Stimulated activated naive CD4-positive, alpha-beta T cell treated with Interleukin-2 at 50 U/mL for 16 hours (primary cell): Measurements from ENCODE around the gene TRMO.

Experiments used
- DNase-seq: peaks from one replicate; lab custom pipeline; 2025; lab: John Stamatoyannopoulos, UW

The TRMO gene

DNA sequence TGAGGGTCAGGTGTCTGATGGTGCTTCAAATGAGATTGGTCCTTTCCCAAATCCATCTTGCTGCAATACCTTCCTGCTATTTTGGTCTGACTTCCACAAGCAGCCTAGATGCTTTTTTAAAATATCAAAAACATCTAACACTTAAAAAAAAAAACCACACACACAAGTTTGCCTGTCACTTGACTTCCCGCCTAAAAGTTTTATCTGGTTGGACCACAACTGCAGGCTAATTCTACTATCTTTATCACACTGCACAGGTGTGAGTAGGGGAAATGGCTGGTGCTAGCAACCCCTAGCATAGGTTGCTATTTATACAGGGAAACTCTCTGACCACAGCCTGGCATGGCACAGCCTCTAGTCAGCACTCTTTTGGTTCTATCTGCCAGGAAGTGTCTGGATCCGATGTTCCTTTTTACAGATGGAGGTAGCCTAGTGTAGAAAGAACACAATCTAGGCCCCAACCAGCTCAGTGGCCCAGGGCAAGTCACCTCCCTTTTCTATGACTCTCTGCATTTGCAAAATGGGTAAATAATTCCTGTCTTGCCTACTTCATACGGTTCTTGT lies 15.9 kb upstream of the TRMO start, which contains the start of gene HEMGN:
Gene HEMGN (minus strand): TSS at position 92 of the 564 bp plus-strand sequence. CDS start 36 bp downstream, at position 56.
- DNase-seq: no peak

DNA sequence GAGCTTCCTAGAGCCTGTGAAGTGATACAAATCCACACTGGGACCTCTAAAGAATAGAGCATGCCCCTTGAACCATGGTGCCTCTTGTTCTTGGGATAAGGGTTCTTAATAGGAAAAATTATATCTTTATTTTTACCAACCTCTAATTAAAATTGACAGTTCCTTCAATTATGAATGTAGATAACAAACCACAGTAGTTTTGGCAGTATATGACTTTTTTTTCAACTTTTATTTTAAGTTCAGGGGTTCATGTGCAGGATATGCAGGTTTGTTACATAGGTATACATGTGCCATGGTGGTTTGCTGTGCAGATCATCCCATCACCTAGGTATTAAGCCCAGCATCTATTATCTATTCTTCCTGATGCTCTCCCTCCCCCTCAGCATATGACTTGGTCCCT lies 14.7 kb upstream of the TRMO start:
- DNase-seq: no peak

DNA sequence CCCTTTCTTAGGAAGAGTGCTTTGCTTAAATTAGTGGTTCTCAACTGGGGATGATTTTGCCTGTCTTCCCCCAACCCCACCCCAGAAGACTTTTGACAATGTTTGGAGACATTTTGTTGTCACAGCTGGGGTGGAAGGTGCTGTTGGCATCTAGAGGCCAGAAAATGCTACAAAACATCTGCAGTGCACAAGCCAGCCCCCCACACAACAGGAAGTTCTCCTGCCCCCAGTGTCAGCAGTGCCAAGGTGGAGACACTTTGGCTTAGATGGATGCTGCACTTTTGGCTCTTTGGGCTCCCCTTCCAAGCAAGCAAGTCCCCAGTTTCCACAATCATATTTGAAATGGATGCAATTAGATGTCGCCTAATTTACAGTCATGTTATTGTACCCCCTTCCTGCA lies 13.0 kb upstream of the TRMO start:
- no peak for DNase-seq

DNA sequence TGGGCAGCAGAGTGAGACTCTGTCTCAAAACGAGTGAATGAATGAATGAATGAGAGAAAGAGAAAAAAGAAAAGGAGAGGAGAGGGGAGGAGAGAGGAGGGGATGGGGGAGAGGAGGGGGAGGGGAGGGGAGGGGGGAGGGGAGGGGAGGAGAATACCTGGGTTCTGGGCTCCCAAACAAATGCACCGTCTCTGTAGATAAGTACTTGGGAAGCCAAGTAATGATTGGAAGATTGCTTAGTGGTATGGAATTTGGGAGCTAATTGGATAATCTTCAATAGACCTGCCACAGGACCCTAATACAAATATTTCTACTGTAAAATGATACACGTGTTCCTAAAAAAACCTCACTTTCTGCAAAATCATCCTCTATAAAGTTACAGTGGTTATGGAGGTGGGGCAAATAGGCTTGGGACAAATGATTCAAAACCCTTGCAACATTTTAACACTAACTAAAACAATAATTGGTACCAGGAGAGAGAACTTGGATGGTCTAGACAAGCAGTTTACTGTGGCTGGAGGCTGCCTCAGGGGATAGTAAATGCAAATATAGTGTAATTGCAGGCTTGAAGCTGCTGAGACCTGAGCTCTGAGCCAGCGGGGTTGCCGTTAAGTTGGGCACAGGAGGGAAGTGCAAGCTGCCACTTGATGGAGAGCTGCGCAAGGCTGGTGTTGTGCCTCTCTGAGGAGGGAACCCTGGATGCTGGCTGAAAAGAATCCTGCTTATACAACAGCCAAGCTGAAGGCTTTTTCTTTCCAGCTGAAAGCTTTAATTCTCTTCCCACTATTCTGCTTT lies 12.2 kb upstream of the TRMO start:
- DNase-seq: no peak

DNA sequence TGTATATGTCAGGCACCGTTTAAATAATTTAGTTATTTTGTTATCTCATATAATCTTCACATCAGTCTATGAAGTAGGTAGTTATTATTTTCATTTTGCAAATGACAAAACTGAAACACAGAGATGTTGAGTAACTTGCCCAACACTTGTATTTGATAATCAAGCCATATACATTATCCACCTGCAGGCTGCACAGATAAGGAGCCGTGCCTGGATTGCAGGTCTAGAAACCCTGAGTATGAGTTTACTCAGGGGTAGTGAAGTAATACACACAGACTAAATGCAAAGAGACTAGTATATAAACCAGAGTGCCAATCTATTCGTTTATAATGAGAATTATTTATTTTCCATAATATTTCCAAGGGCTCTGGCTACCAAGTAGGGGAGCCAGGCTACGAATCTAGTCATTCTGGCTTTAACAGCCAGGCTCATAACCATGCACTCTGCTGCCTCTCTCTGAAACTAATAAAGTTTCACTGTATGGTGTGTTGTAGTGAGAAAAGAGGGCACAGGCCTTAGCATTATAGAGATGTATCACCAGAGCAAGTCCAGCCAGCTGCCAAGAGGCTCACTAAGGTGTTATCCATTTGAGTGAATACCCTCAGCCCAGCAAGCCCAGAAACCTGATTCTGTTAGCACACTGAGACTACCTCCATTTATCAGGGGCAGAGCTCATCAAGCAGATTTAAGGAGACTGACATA lies 11.1 kb upstream of the TRMO start:
- DNase-seq: no peak

DNA sequence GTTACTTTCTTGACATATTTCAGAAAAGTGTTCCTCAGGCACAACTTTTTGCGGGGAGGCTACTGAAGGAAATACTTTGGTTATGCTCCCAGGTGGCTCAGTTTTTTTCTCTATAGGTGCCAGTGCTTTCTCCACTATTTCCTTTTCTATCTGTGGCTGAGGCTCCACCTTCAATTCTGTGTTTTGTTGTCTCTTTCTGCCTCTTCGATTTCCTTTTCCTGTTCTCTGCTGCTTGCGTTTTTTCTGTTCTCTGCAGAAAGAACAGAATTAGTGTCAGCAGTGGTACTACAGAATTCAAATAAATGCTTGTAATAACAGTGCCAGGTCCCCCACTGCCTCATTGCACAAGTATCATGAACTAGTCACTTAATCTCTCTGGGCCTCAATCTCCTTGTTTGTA lies 8.7 kb upstream of the TRMO start:
- DNase-seq: no peak

DNA sequence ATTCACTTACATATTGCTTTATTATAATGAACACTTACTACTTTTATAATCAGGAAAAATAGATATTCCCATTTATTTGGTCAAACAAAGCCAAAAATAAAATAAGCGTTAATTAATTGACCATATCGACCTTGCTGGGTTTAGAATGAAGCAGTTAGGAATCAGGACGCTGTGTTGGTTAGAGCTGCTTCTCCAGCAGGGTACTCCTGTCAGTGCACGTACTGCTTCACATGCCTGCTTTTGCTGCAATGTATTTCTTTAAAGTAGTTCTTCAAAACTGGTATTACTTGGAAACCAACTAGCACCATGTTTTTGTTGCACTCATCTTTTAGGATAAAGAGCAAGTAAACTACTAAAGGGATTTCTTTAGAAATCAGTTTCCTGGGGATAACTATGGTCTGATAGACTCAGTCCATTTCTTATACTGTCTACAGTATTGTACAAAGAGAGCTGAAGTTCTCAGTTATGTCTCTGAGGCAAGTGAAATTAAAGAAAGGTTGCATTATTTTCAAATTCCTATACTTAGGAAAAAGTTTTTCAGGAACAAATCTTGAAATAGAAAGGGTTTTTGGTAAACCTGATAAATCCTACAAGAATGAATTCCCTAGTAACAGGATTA lies 6.8 kb upstream of the TRMO start:
- no peak for DNase-seq

DNA sequence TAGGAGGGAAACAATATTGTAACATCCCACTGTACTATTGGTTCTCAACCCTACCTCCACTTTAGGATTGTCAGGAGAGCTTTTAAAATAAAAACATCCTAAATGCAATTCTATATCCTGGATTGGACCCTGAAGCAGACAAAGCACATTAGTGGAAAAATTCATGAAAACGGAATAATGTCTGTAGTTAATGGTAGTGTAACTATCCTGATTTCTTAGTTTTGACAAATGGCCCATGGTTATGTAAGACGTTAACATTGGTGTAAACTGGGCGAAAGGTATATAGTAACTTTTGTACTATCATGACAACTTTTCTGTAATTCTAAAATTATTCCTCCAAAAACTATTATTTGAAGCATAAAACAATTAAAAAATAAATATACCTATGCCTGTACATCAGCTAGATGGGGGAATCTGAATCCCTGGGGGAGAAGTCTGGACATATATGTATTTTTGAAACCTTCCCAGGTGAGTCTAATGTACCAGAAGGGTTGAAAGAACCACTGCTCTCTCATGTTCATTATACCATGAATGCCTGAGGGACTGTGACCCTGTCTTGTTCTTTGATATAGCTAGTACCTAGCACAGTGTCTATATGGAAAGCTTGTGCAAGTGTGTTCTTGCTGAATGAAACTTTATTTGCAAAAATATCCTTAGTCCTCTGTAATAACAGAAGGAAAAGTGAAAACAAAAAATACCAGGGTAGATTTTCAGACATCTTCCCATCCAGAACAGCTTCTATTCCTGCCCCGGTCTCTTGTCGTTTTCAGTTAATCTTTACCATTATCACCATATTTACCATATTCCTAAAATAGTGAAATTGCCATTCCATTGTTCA lies 3.4 kb upstream of the TRMO start:
- DNase-seq: no peak

DNA sequence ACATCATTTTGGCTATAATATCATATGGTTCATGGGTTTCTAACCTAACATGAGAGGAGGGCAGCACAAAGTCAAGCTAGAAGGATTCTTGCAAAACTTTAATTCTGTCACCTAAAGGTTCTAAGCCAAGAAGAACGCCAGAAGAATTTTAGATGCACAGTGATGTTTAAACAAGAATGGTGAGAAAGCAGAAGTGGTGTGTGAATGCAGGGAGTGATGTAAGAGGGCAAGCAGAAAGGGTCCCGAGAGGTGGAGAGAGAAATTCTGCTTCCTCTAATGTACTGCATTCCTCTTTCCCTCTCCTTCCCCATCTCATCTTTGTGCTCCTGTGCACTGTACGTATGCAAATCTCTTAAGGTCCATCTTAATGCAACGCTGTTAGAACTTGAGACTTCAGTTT lies 2.1 kb upstream of the TRMO start:
- DNase-seq: no peak

DNA sequence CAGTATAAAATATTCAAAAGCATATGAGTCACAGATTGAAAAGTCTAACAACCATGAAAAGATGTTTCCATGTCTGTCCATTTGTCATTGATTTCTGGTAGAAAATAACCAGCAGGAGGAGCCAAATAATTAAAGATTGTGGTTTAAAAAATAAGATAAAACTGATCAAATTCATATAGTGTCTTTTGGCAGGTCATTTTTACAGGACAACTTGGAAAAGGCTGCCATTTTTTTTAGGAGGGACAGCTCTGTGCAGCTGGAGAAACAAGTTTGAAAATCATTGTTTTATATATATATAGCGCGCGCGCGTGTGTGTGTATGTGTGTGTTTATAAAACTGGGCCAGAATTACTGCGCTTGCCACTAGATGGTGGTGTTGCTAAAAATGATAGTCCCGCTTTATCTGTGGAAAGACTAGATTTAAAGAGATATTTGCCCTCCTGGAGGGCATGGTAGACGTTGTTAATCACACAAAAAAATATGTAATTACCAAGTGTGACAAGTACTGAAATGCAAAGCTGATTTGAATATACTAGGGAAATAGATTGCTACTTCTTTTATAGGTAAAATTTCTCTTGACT lies 1.3 kb upstream of the TRMO start:
- peak; percentile 58 for DNase-seq

DNA sequence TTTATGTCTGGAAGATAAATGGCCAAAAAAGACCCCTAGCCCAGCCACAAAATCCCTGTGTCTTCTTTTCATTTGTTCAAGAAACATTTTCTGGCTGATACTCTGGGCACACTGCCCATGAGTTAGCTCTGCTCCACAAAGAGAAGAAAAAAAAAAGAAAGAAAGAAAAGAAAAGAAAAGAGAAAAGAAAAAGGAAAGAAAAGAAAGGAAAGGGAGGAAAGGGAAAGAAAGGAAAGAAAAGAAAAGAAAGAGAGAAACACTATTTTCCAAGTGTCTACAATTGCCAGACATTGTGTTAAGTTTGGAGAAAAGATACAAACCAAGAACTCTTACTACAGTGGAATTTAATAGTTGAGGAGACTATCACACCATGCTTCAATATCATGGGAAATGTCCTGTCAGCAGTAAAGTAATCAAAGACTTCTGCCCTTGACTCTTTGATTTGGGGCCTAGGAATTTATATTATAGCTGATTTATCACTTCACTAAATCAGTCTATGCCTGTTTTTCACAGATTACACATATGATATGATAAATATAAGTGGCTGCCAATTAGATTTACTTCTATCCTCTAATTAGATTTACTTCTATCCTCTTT lies 3.0 kb downstream of the TRMO start:
- no peak for DNase-seq

DNA sequence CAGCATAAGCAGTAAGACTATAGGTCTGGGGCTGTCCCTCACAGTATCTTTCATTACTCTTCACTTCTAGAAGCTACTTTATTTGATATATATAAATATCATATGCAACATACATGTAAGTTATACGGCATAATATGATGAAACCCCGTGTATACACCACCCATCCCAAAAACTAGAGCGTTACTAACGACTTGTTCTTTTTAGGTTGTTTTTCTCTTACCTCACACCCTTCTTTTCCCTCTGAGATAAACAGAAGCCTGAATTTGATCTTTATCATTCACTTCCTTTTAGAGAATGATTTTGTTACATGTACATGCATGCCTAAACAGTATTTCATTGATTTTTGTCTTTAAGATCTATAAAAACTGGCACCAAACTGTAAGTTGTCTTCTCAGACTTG lies 3.7 kb downstream of the TRMO start:
- DNase-seq: no peak

DNA sequence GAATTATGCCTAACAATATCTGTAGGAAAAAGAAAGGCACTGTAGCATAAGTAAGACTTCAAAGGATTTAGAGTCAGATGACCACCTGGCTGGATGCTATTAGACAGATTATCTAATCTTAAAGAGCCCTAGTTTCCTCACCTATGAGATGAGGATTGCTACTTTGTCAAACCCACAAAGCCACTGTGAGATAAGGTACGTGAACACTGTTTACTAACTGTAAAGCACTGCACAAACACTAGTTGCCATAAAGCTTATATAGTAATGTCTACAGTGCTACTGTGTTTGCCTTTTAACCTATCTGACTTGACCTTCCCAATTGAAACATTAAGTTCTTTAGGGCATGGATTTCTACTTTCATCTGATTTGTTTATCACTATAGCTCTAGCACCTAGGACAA lies 10.3 kb downstream of the TRMO start:
- no peak for DNase-seq

DNA sequence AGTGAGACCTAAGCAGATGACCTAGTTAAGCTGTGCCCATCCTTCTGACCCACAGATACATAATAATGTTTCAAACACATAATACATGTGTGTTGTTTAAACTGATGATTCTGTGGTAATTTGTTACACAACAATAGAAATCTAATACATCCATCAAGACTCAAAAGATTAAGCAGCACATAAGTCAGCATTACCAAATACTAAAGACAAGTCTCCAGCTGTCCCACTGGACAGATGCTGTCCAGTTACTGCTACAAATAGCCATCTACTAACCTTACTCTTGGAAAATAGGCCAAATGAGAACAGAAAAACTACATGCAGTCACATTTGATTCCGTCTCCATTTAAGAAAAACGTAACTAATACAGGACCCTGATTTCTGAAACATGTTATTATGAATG lies 10.8 kb downstream of the TRMO start:
- DNase-seq: no peak

DNA sequence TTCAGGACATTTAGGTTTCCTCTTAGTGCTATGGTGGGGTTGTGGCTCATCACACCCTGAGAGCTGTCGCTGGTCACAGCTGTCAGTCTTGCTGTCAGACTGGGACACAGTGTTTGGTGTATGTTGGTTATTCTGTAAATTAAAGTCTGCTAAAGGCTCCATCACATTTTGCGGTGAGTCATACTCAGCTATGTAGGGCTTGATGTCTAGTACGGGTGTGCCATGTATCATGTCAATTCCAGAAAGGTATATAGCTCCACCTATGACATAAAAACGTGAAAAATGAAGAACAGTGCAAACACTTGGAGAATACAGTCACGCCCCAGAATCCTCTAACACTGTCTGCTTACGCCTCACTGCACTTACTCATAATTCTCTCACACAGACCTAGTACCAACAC lies 11.9 kb downstream of the TRMO start:
- DNase-seq: no peak

DNA sequence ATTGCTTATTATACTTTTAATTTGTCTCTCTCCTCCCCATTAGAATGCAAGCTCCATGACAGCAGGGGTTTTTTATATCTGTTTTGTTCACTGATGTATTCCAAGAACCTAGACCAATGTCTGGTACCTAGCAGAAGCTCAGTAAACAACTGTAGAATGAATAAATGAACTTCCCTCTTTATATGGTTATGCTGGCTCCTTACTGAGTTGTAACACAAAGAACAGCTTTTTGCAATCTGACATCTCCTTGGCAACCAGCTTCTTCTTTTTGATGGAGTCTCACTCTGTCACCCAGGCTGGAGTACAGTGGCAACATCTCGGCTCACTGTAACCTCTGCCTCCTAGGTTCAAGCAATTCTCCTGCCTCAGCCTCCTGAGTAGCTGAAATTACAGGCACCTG lies 13.6 kb downstream of the TRMO start:
- no peak for DNase-seq

DNA sequence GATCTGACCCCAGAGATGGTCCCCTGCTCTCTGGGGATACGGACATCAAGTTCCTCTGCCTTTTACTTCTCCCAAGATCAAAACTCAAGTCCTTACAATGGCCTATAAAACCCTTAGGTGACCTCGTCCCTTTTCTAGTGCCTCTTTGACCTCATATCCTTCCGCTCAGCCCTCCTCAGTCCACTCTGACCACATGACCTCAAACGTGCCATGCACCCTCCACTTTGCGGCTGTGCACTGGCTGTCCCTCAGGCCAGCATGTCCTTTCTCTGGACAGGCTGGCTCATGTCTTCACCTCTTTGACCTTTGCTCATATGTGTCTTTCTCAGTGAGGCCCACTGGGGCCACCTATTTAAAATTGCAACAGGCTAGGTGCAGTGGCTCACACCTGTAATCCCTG lies 14.7 kb downstream of the TRMO start:
- no peak for DNase-seq

DNA sequence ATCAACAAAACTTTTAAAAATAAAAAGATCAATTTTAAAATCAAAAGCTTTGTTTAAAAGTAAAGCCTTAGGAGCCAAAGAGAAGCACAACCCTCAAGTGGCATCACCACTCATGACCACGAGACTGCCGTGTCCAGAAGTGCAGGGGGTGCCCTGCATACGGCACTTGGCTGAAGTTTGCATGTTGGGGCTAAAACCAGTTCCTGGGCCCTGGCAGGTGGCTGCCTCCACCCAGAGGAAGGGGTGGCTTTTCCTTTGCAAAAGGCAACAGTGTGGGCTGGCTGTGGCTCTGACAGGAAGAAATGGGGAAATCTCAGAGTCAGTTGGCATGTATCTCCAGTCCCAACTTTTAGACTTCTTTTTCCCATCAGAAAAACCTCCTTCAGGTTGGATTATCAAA lies 15.3 kb downstream of the TRMO start:
- DNase-seq: peak; percentile 10

DNA sequence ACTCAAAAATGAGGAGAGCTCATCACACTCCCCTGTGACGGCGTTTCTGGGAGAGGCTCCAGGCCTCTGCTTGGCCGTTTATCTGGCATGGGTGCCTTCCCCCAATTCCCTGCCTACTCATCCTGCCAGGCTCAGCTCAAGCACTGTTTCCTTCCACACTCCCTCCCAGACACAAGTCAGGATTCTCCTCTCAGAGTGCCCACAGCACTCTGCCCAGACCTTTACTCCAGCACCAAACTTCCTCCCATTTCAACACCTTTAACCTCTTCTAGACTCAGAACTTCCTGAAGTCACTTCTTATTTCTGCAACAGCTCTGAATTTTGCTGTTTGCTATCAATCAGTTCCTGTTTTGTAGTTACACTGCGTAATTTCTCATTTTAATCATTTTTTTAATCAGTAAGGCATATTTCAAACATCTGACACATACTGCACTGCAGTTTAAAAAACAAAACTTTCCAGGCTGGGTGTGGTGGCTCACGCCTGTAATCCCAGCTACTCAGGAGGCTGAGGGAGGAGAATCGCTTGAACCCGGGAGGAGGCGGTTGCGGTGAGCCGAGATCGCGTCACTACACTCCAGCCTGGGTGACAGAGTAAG lies 16.0 kb downstream of the TRMO start:
- DNase-seq: peak; percentile 27

DNA sequence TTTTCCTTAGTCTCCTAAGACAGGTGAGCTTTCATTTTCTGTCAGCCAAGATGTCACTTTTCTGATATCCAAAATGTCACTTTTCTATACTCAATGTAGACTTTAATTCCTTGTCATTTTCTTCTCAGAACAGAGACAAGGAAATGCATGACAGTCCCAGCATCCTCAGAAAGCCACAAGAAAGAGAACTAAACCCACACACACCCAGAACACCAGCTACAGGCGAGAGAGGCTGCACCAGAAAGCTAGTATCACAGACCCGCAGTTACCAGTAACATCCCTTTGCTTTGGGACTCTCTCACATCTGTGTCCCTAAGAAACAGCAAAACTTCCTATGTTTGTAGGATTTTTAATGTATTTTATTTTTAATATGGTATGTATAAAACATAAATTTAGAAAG lies 17.1 kb downstream of the TRMO start:
- DNase-seq: peak; percentile 20

DNA sequence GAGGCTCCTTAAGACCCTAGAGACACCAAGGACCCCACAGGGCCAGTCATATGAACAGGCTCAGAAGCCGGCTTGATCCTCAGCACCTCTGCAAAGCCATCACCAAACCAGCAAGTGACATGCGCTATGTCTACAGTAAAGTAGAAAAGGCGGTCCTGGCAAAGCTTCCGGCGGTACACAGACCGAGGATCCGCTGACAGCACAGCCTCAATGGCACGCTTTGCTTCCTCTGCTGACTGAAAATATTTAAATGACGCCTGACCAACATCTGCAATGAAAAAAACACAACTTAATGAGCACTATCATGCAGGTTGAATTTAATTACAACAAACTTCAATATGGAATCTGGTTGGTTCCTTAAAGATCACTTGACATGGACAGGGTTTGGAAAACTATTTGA lies 17.6 kb downstream of the TRMO start:
- DNase-seq: peak; percentile 39
